Measurements from ENCODE around the gene GNG3.
"Not testable (repeated sequence)": the region's sequence is repeated elsewhere in the genome, so short reads cannot be mapped to it uniquely, and the experiment has no call there.

Gene GNG3

DNA sequence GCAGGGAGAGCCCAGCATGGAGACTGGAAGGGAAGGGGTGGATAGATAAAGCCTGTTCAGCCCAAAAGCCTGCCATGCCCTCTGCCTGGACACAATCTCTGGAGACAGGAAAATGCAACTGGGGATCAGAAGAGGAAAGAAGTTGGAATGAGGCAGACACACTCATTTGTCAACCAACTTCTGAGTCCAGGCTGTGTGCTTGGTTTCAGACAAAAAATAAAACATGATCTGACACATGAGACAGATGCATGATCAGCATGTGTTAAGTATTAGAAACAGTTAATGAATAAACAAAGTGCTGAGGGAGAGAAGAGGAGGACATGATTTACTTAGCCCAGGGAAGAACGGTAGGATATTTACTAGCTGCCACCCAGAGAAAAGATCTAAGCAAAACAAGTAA lies 19.0 kb upstream of the GNG3 start:
- no peak for DNase-seq

GRCh38 chr11:62689421-62690183 lies 17.9 kb upstream of the GNG3 start, which contains the start of gene LRRN4CL:
Gene LRRN4CL, minus strand, starts transcription at chr11:62689530. Its CDS starts 1,022 bp downstream, at chr11:62688508.
- no peak for DNase-seq

- not testable (repeated sequence) for DNase-seq
These were observed 13.9 kb upstream of the GNG3 start for GRCh38 chr11:62693624-62694023.

DNA sequence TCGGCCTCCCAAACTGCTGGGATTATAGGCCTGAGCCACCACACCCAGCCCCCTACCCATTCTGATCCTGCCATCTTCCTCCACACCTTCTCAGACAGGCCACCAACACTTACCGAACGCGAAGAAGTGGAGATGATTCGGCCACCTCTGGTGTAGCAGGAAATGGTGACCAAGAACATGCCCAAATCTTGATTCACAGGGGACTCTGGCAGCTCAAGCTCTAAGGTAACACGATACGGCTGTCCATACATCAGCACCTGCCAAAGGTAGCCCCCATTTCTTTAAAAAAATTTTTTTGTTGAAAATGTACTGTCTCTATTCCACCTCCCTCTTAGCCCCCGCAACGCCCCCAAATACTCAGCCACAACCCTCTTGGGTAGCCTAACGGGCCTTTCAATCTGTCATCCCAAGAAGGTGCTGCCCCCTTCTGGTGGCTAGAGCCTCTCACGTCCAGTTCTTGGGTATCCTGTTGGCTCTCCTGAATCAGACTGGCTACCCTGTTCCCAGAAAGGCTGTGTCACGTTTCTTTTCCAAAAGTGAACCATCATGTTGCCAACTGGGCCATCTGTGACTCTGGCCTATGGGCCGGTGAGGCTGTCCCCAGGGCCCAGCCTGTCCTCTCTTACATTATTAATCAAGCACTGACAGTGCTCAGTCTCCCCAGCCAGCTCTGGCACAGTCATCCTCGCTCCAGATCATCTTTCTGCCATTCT lies 12.9 kb upstream of the GNG3 start:
- DNase-seq: peak; percentile 52

- no peak for DNase-seq
These were observed 5.2 kb upstream of the GNG3 start for GRCh38 chr11:62702246-62702645.

DNA sequence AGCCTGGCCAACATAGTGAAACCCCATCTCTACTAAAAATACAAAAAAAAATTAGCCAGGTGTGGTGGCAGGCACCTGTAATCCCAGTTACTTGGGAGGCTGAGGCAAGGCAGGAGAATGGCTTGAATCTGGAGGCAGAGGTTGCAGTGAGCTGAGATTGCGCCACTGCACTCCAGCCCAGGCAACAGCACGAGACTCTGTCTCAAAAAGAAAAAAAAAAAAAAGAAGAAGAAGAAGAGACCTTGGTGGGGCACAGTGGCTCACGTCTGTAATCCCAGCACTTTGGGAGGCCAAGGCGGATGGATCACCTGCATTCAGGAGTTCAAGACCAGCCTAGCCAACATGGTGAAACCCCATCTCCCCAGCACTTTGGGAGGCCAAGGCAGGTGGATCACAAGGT lies 3.6 kb upstream of the GNG3 start:
- not testable (repeated sequence) for DNase-seq

DNA sequence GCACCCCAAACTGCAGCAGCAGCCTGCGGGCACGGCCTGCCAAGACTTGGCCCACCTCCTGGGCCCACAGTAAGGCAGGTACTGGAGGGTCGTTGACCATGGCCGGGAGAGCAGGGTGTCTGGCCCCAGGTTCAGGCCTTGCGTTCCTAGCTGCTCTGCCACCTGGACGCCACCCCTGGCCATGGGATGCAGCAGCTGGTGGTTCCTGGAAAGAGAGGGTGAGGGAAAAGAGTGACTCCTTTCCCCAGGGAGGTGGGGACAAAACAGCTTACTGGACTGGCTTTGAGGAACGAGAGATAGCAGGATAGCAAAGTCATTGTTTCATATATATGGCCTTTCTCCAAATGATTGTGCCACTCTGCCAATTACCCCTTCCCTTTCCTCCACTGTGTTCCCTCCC lies 2.1 kb upstream of the GNG3 start:
- no peak for DNase-seq

DNA sequence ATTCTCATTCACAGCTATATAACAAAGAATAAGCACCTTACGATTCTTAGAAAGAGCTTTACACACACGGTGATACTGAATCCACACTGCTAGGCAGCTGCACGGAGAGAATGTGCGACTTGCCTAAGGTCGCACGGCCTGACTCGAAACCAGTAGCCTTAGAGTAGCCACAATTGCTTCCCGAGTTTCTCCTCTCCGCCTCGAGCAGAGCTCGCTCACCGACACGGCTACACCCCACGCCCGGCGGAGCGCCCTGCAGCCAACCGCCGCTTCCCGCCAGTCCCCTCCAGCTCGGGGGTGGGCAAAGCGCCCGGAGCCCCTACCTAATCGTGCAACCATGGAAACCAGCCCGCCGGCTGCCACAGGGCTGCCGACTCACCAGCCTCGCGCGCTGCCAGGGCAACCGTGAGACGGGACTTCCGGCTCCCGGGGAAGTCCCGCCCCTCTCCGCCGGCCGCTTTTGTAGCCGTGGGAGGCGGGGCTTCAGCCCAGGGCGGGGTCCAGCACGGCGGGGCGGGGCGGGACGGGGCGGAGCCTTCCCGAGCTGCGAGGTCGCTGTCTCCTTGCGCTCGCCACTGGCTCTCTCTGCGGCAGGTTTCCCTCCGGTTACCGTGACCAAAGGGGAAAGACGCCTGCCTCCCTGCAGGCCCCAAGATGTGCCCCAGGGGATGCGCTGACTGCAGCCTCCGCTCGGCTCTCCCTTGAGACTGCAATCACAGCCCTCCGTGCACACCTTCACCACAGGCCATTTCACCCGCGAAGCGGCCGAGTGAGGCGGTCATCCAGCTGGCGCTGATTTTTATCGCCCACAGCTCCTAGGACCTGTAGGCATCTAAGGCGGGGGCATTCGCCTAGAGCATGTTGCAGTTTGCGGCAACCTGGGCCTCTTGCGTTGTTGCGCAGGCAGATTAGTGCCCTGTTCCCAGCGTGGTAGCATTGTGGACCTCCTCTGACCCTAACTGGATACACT lies 1.3 kb upstream of the GNG3 start:
- DNase-seq: peak; percentile 96

DNA sequence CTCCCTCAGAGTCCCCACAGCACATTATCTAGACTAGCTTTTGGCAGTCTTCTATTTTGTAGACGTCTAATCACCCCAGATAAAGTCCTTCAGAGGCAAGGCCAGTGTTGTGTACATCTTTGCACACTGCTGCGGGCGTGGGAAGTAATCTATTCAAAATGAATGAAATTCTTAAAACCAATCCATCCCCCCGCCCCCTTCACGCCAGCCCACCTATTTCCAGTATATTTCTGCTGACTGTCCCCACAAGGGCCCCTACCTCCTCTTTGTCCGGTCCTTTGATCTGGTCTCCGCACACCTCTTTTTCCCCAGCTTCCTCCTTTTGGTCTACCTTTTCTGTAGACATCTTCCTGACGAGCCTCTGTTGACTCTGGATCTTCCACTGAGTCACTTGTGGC lies 627 bp upstream of the GNG3 start:
- no peak for DNase-seq

DNA sequence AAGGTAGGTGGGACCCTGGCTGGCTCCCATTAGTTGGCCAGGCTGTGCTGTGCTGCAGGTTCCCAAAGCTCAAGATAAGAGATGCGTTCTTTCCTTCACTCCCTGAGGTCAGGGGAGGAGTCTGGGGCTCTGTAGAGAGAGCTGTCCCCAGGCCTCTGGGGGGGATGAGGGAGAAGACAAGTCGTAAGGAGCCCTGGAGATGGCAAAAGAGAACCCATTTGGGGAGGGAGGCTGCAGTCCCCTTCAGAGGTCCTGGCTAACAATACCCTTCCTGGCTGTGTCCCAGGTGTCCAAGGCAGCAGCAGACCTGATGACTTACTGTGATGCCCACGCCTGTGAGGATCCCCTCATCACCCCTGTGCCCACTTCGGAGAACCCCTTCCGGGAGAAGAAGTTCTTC lies 916 bp downstream of the GNG3 start:
- no peak for DNase-seq

GRCh38 chr11:62708793-62709192 lies 1.3 kb downstream of the GNG3 start:
- DNase-seq: peak; percentile 55

DNA sequence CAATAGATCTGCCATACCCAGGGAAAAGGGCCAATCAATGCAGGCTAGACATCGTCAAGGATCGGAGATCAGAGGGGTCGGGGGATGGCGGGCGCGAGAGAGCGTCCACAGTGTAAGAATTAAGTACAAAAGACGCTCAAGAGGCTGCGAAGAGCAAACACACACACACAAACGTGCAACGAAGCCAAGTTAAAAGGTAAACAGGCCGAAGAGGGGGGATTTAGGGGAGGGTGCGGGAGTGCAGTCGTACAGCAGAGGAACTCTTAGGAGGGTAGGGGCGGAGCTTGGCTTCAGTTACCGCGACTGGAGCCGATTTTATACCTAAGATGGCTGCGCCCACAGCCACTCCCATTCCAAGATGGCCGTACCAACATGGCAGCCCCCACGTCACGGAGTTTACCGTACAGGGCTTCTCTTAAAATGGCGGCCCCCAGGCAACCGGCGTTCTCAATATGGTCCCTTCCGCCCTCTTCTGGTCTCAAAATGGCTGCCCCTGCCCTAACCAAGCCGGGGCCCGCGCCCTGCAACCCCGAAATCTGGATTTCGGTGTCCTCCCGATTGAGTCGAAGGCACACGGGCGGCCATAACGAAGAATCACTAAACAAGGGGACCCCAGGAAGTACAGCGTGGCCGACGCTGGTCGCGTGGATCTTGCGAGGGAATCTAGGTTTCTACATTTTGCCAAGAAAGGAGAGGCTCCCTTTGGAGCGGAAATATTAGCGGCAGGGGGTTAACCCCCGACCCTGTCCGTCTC lies 1.9 kb downstream of the GNG3 start:
- DNase-seq: peak; percentile 99

DNA sequence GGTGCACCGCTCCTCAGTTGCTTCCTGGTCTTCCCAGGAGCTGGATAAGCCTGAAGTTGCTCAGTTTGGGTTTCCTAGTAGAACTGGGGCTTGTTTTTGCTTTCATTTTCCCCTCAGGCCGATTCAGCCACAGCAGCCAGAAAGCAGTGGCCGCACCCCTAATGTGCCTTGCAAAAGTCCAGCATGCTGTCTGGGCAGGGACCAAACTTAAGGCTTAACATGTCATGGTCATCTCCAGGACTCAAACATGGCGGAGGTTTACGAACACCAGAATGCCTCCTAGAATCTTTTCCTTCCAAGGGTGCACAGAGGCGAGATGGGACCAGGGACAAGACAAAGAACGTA lies 2.5 kb downstream of the GNG3 start:
- DNase-seq: no peak

- DNase-seq: no peak
These were observed 4.9 kb downstream of the GNG3 start for GRCh38 chr11:62712276-62712812.

DNA sequence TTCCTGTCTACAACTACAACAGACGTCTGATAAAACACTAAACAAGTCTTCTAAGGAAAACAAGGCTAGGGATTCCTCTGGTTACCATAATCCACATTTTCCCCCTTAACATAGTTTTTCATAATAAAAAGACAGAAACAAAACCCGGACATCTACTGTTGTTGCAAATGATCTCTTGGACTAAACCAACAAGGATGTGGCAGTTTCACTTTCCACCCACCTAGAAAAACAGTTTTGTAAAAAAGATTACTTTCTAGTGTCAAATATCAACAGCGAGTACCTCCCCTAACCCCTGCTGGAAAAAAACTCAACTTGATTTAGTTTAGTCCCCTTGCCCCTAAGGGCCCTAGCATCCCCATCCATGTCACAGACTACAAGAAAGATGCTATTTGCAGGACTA lies 5.4 kb downstream of the GNG3 start:
- DNase-seq: no peak

DNA sequence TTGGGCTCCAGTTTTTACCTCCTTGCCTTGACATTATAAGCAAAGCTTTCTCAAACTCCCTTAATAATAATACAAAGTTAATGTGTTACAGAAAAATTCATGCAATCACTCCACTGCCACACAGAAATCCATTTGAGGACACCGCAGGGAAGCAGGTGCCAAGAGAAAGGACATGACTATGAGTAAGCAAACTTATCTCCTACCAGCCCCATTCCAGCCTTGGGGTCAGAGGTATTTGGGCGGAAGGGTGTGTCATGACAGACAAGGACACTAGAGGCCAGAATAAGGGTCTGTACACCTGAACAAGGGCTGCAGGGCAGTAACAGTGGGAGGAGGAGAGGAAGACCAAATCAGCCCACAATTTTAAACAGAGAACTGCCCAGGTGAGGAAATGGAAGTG lies 5.9 kb downstream of the GNG3 start:
- no peak for DNase-seq

DNA sequence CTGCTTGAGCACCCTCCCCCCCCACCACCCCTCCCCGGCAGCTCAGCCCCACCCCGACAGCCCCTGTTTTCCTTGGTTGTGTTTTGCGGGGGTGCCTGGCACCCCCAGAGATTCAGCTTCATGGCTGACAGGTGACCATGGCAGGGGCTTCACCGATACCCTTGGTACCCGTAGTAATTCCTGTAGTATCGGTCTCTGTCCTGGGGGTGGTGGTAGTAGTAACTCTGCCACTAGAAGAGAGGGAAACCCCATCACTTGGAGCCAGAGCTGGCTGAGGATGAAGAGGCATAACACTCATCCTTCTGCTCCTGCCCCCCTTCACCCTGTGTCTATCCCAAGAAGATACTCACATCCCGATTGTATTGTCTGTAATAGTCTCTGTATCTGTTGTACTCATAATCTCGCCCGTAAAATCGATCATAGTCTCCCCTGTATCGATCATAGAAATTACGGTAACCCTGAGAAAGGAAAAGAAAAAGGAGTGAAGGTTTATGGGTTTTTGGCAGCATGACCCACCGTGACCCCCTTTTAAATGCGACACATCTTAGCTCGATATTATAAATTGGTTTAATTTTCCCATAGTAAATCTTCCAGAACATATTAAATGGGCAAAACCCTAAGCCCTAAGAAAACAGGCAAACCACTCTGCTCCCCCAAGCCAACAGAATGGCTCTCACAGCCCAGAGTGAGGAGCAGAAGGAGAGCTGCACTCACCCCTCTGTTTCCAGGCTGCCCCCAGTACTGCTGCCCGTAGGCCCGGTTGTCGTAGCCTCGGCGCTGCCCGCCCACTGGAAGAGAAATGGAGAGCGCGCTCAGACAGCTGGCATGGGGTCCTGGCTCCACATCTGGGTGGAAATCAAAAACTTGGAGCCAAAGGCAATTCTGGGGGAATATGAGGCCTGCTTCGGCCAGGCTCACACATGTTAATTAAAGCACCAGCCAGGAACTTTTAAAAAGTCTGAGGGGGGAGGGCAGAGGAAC lies 8.0 kb downstream of the GNG3 start:
- no peak for DNase-seq

DNA sequence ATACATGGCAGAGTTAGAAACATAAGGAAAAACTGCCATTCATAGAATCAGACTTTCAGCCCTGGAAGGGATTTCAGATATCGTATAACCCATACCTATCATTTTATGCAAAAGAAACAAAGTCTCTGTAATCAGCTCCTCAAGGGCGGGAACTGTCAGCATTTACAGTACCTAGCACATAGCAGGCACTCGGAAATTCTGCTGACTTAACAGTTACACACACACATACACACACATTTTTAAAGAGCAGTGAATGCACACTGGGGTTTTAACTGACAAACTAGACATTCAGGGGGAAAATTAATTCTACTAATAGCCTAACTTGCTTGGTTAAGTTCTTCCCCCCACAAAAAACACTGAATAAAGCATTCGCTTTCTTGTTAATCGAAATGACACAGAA lies 8.7 kb downstream of the GNG3 start:
- DNase-seq: no peak

DNA sequence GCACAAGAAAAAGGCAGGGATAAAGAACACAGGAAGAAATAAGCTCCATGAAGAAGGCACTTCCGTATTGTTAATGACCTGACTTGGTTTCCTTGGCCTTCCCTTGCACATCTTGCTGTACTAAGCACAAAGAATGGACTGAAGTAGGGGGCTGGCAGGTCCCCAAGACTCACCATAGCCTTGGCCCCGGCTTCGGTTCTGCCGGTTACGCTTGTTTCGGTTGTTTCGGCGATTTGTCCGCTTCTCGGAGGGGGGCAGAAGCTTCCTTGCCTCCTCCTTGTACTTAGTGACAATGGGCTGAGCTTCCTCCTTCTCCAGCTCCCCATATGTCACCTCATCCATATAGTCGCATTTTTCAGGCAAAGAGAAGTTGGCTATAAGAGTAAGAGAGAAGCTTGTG lies 9.3 kb downstream of the GNG3 start:
- no peak for DNase-seq

GRCh38 chr11:62719302-62719978 lies 12.0 kb downstream of the GNG3 start:
- DNase-seq: no peak

GRCh38 chr11:62721994-62722393 lies 14.5 kb downstream of the GNG3 start:
- no peak for DNase-seq

Data from NCI-H2029 (cell line).